WTC11 (cell line): Measurements from ENCODE around the gene CD19. TPM values are rescaled to one million over a fixed set of nuclear protein-coding genes. Genes with fewer than 3 reads are reported as not detected.

Experiments used
- ATAC-seq: fragments of 200-7000 bp; cut with Tn5 transposase; 2 replicates; pipeline ENCODE4 v1.10.0; 2021; ENCODE audit warnings: mild to moderate bottlenecking, moderate library complexity
- CTCF ChIA-PET: fragments of 300-600 bp; sonication (Branson Sonifier 250); formaldehyde crosslinking; loops from one replicate; lab custom pipeline; 2021; ENCODE audit warnings: antibody characterized with exemption; lab: Charles Lee
- POLR2A ChIA-PET: fragments of 350-600 bp; sonication (Branson Sonifier 250); formaldehyde crosslinking; loops from one replicate; lab custom pipeline; 2021; ENCODE audit warnings: antibody characterized with exemption; lab: Charles Lee
- DNase-seq: peaks from one replicate; pipeline ENCODE4 v3.0.0; 2021; ENCODE audit warnings: low spot score
- H3K27ac Mint-ChIP-seq: 2 replicates; pipeline ENCODE4 v1.8.0; 2021; ENCODE audit warnings: mixed read lengths
- H3K27me3 Mint-ChIP-seq: 2 replicates; pipeline ENCODE4 v1.8.0; 2021; ENCODE audit warnings: low read depth, mild to moderate bottlenecking, moderate library complexity, mixed read lengths
- H3K36me3 Mint-ChIP-seq: 2 replicates; pipeline ENCODE4 v1.8.0; 2021; ENCODE audit warnings: mixed read lengths
- H3K4me1 Mint-ChIP-seq: 2 replicates; pipeline ENCODE4 v1.8.0; 2022; ENCODE audit warnings: mixed read lengths
- H3K4me3 Mint-ChIP-seq: 2 replicates; pipeline ENCODE4 v1.8.0; 2021; ENCODE audit warnings: mild to moderate bottlenecking, moderate library complexity, mixed read lengths
- H3K9me3 Mint-ChIP-seq: 2 replicates; pipeline ENCODE4 v1.8.0; 2021; ENCODE audit warnings: mixed read lengths
- AR ChIP-seq: fragments of 250-450 bp; sonication (Bioruptor Pico); IDR thresholded peaks from 2 replicates; pipeline ENCODE4 v1.9.0; 2021; ENCODE audit warnings: mild to moderate bottlenecking
- CBFB ChIP-seq: sonication (generic); formaldehyde crosslinking; IDR thresholded peaks from 2 replicates; pipeline ENCODE4 v1.8.1; 2022; ENCODE audit warnings: mild to moderate bottlenecking, low read depth, missing genetic modification reagents
- CDX4 ChIP-seq: fragments of 250-450 bp; sonication (Bioruptor Pico); IDR thresholded peaks from 2 replicates; pipeline ENCODE4 v1.9.0; 2021; ENCODE audit warnings: moderate library complexity, mild to moderate bottlenecking, inconsistent platforms, borderline replicate concordance
- CREB1 ChIP-seq: sonication (generic); formaldehyde crosslinking; IDR thresholded peaks from 2 replicates; pipeline ENCODE4 v1.8.0; 2023; ENCODE audit warnings: mild to moderate bottlenecking, missing genetic modification reagents
- CREM ChIP-seq: sonication (generic); formaldehyde crosslinking; IDR thresholded peaks from 2 replicates; pipeline ENCODE4 v1.8.1; 2022; ENCODE audit warnings: mild to moderate bottlenecking, missing genetic modification reagents, moderate library complexity
- ESRRA ChIP-seq: sonication (generic); formaldehyde crosslinking; IDR thresholded peaks from 2 replicates; pipeline ENCODE4 v1.8.1; 2022; ENCODE audit warnings: mild to moderate bottlenecking, missing genetic modification reagents, borderline replicate concordance
- FOXP1 ChIP-seq: sonication (generic); formaldehyde crosslinking; IDR thresholded peaks from 2 replicates; pipeline ENCODE4 v1.8.0; 2022; ENCODE audit warnings: missing genetic modification reagents, mild to moderate bottlenecking, moderate library complexity, borderline replicate concordance
- GABPB1 ChIP-seq: sonication (generic); formaldehyde crosslinking; IDR thresholded peaks from 2 replicates; pipeline ENCODE4 v1.8.1; 2023; ENCODE audit warnings: mild to moderate bottlenecking, missing genetic modification reagents
- HMGA2 ChIP-seq: fragments of 250-450 bp; sonication (Bioruptor Pico); IDR thresholded peaks from 2 replicates; pipeline ENCODE4 v1.4.0; 2021; ENCODE audit warnings: mild to moderate bottlenecking, moderate library complexity
- JAZF1 ChIP-seq: fragments of 250-450 bp; sonication (Bioruptor Pico); IDR thresholded peaks from 2 replicates; pipeline ENCODE4 v1.9.0; 2021; ENCODE audit warnings: moderate library complexity, mild to moderate bottlenecking, inconsistent platforms
- NR1H2 ChIP-seq: sonication (generic); formaldehyde crosslinking; IDR thresholded peaks from 2 replicates; pipeline ENCODE4 v1.9.0; 2021; ENCODE audit warnings: mild to moderate bottlenecking, moderate library complexity, missing genetic modification reagents
- NR3C1 ChIP-seq: sonication (generic); formaldehyde crosslinking; conservative IDR thresholded peaks from 2 replicates; pipeline ENCODE4 v1.8.1; 2023; ENCODE audit warnings: low read depth, mild to moderate bottlenecking, missing genetic modification reagents
- PRRX2 ChIP-seq: fragments of 250-450 bp; sonication (Bioruptor Pico); IDR thresholded peaks from 2 replicates; pipeline ENCODE4 v1.8.0; 2021; ENCODE audit warnings: mild to moderate bottlenecking
- SMAD3 ChIP-seq: sonication (generic); formaldehyde crosslinking; IDR thresholded peaks from 2 replicates; pipeline ENCODE4 v1.8.0; 2022; ENCODE audit warnings: missing genetic modification reagents, mild to moderate bottlenecking, borderline replicate concordance
- SOX15 ChIP-seq: fragments of 250-450 bp; sonication (Bioruptor Pico); IDR thresholded peaks from 2 replicates; pipeline ENCODE4 v1.9.0; 2021; ENCODE audit warnings: mild to moderate bottlenecking
- USF1 ChIP-seq: sonication (generic); formaldehyde crosslinking; IDR thresholded peaks from 2 replicates; pipeline ENCODE4 v1.8.0; 2022; ENCODE audit warnings: mild to moderate bottlenecking, missing genetic modification reagents
- ZNF281 ChIP-seq: sonication (generic); formaldehyde crosslinking; IDR thresholded peaks from 2 replicates; pipeline ENCODE4 v1.8.0; 2023; ENCODE audit warnings: mild to moderate bottlenecking, missing genetic modification reagents
- ZNF416 ChIP-seq: fragments of 250-450 bp; sonication (Bioruptor Pico); IDR thresholded peaks from 2 replicates; pipeline ENCODE4 v1.9.0; 2021; ENCODE audit warnings: mild to moderate bottlenecking, inconsistent platforms
- ZNF671 ChIP-seq: fragments of 250-450 bp; sonication (Bioruptor Pico); IDR thresholded peaks from 2 replicates; pipeline ENCODE4 v1.8.0; 2021; ENCODE audit warnings: mild to moderate bottlenecking
- total RNA-seq: library from RNA; stranded (reverse); gene quantifications from 3 replicates; pipeline ENCODE4 v1.2.3, GENCODE V29; 2021
- TF ChIP-seq, protein P1 (sequence below): sonication (generic); formaldehyde crosslinking; IDR thresholded peaks from 2 replicates; pipeline ENCODE4 v1.8.1; 2023; ENCODE audit warnings: mild to moderate bottlenecking, moderate library complexity, missing genetic modification reagents
- TF ChIP-seq, protein P2 (sequence below): fragments of 250-450 bp; sonication (Bioruptor Pico); IDR thresholded peaks from 2 replicates; pipeline ENCODE4 v2.1.2; 2022; ENCODE audit warnings: mild to moderate bottlenecking, moderate library complexity

CD19 gene
- total RNA-seq, 1 experiment from 2014 or later: 0.90 TPM

DNA sequence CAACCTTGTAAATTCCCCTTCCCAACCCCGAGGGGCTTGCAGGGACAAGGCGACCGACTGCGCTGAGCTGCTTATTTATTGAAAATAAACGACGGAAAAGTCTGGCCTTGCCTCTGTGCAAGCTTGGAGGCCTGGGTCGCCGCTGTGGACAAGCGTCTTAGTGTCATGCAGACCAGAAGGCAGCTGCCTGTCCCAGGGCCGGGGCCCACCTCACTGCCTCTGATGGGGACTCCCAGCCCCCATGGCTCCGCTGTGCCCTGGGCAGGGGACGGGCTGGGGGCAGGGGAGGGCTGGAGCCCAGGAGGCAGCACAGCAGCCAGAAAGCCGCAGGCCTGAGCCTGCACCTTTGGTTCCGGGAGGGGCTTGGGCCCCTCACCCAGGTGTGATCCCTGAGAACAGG, 27.4 kb upstream of the CD19 start:
- DNase-seq (no peak), ATAC-seq (no peak)
- no peaks in the 10 kb centered on the region for H3K9me3 Mint-ChIP-seq
- H3K4me3 Mint-ChIP-seq: no peak overlapping the region
- H3K27ac Mint-ChIP-seq: peak overlapping the region; percentile 79; the same call in 1 of the 2 replicates
- ChIA-PET CTCF (interaction anchor here (0.5 to 3.1 kb wide), 2 partner anchors 17 to 41 kb away, joined by 3 to 14 read pairs; no protein-coding TSS in a partner anchor), POLR2A (no interaction called here)
- TF ChIP-seq SMAD3 (no peak), HMGA2 (CRISPR knock-in tag) (no peak), FOXP1 (CRISPR knock-in tag) (no peak), AR (CRISPR knock-in tag) (no peak), ZNF281 (CRISPR knock-in tag) (no peak), GABPB1 (no peak)
- TF ChIP-seq, protein P1, sequence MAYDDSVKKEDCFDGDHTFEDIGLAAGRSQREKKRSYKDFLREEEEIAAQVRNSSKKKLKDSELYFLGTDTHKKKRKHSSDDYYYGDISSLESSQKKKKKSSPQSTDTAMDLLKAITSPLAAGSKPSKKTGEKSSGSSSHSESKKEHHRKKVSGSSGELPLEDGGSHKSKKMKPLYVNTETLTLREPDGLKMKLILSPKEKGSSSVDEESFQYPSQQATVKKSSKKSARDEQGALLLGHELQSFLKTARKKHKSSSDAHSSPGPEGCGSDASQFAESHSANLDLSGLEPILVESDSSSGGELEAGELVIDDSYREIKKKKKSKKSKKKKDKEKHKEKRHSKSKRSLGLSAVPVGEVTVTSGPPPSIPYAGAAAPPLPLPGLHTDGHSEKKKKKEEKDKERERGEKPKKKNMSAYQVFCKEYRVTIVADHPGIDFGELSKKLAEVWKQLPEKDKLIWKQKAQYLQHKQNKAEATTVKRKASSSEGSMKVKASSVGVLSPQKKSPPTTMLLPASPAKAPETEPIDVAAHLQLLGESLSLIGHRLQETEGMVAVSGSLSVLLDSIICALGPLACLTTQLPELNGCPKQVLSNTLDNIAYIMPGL (CRISPR knock-in tag): no peak
- H3K4me1 Mint-ChIP-seq: no peaks in the 10 kb centered on the region
- H3K36me3 Mint-ChIP-seq: no peaks in the 10 kb centered on the region
- no peaks in the 10 kb centered on the region for H3K27me3 Mint-ChIP-seq

DNA sequence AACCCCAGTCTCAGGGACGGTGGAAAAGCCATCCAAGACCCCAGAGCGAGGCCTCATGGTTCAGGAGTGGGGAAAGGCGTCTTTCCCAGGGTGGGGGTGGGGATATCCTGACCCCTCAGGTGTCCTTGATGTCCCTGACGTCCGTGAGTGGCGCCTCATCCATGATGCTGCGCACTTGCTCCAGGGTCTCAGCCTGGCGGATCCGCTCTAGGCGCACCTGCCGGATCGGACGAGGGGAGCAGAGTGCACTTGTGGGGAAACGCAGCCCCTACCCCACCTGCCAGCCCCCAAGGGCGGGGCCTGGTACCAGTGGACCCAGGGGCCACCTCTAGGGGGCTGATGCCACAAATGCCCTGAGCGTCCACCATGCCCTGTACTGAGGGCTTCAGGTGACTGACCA, 26.9 kb upstream of the CD19 start:
- ATAC-seq (no peak), DNase-seq (no peak)
- Mint-ChIP-seq H3K27me3 (no peaks in the 10 kb centered on the region), H3K4me3 (no peak overlapping the region), H3K4me1 (no peaks in the 10 kb centered on the region), H3K36me3 (no peaks in the 10 kb centered on the region), H3K27ac (no peak overlapping the region), H3K9me3 (no peaks in the 10 kb centered on the region)
- no peak for TF ChIP-seq ZNF281 (CRISPR knock-in tag)
- no peak for TF ChIP-seq NR1H2
- TF ChIP-seq ESRRA: no peak
- TF ChIP-seq, protein P2, sequence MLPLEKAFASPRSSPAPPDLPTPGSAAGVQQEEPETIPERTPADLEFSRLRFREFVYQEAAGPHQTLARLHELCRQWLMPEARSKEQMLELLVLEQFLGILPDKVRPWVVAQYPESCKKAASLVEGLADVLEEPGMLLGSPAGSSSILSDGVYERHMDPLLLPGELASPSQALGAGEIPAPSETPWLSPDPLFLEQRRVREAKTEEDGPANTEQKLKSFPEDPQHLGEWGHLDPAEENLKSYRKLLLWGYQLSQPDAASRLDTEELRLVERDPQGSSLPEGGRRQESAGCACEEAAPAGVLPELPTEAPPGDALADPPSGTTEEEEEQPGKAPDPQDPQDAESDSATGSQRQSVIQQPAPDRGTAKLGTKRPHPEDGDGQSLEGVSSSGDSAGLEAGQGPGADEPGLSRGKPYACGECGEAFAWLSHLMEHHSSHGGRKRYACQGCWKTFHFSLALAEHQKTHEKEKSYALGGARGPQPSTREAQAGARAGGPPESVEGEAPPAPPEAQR (CRISPR knock-in tag): no peak
- no peak for TF ChIP-seq USF1 (CRISPR knock-in tag)
- TF ChIP-seq CBFB: no peak
- TF ChIP-seq ZNF416: no peak
- TF ChIP-seq SMAD3: no peak
- TF ChIP-seq SOX15 (CRISPR knock-in tag): no peak
- no peak for TF ChIP-seq NR3C1 (CRISPR knock-in tag)
- TF ChIP-seq JAZF1 (CRISPR knock-in tag): no peak
- TF ChIP-seq CREM (CRISPR knock-in tag): no peak
- TF ChIP-seq ZNF671 (CRISPR knock-in tag): no peak
- TF ChIP-seq CREB1 (CRISPR knock-in tag): no peak
- no peak for TF ChIP-seq CDX4 (CRISPR knock-in tag)
- no peak for TF ChIP-seq PRRX2 (CRISPR knock-in tag)
- CTCF ChIA-PET: interaction anchor here (1.0 to 3.1 kb wide), 2 partner anchors 29 to 40 kb away, joined by 4 to 14 read pairs; no protein-coding TSS in a partner anchor
- POLR2A ChIA-PET: no interaction called here
